DMS79 treated with DMSO at 0.1 percent for 48 hours (cell line): Measurements from ENCODE around the gene LDLRAD4.
"Not testable (repeated sequence)": the region's sequence is repeated elsewhere in the genome, so short reads cannot be mapped to it uniquely, and the experiment has no call there.

Source experiments
- DNase-seq: peaks from one replicate; lab custom pipeline; 2025; lab: John Stamatoyannopoulos, UW

Gene LDLRAD4

DNA sequence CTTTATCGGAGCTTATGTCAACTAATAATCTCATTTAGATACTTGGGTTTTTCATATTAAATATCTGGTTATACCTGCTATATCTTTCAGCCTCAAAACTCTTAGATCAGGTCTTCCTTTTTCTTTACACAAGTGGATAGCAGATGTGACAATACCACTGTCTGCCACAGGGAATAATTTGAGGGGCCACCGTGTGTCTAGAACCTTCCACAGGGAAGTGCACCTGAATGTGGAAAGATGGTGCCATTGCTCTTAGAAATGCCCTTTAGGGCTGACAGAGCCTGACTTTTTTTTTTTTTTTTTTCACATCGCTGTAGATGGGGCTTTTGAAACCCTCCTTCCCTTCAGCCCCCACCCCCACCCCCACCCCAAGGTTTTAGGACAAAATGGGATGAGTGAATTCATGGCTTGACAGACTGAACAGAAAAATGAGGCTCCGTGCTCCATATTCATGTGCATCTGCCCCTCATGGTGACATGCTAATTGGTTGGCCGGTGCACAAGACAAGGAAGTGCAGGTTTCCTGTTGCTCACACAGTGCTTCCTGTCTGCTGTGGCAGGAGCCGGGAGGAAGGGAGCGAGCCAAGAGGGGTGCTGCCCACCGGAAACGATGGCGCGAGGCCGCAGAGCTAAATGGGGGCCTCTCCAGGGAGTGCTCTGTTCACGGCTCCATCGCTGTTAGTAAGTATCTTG is 246.0 kb downstream of the LDLRAD4 start:
- no peak for DNase-seq

DNA sequence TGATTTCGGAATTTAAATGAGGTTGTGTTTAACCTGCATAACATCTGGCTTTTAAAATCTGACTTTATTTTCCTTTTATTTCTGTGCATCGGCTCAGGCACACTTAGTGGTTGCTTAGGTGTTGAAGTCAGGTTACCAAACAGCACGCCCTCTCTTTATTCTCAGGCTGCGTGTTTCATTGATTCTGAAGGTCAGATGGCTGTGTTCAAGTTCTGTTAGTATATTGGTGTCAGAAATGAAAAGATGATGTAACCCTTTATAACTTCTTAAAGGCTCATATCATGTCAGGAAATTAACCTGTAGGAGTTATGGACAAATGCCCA is 246.5 kb downstream of the LDLRAD4 start:
- DNase-seq: no peak

DNA sequence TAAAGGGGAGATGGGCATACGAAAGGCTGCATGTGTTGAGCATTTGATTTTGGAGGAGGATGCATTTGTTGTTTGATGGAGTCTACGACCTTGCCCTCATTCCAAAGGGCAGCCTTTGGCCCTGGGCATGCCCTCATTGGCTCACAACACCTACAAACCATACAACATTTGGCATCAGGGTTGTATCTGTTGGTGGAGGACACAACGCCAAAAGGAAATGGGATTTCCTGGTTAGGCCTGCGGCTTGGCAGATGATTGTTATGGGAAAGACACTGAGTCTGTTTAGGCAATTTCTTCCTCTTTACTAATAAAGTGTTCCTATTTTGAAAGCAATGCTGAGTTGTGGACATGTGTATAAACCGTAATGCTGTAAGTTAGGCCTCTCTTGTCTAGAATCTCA is 246.9 kb downstream of the LDLRAD4 start:
- DNase-seq: no peak

DNA sequence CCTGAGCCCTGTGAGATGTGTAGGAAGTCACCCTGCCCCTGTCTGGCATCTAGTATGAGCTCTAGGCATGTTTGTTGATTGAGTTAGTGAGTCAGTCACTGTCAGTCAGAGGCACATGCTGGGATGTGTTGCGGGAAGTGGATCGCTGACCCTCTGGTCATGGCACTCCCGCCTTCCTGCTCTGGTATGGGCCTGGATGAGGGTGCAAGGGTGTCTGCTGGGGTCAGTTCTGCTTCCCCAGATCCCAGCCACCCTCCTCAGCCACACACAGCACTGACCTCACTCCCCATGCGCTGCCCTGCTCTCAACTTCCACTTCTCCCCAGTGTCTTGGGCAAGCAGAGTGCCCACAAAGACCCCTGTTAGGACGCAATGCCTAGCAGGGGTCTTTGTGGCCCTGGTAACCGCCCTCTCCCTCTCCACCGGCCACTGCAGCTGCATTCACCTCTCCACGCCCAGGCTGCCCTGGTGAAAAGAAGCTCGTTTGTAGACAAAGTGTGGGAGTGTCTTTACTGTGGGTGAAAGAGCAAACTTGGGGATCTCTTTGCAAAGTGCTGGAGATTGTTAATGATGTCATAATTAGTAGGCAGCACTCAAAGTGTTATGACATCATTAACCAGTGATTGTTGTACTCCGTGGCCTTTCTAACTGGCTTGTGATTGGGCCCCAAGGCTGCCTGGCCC is 252.1 kb downstream of the LDLRAD4 start:
- DNase-seq: no peak

- peak; percentile 47 for DNase-seq
These were observed 252.8 kb downstream of the LDLRAD4 start for GRCh38 chr18:13471198-13471845.

DNA sequence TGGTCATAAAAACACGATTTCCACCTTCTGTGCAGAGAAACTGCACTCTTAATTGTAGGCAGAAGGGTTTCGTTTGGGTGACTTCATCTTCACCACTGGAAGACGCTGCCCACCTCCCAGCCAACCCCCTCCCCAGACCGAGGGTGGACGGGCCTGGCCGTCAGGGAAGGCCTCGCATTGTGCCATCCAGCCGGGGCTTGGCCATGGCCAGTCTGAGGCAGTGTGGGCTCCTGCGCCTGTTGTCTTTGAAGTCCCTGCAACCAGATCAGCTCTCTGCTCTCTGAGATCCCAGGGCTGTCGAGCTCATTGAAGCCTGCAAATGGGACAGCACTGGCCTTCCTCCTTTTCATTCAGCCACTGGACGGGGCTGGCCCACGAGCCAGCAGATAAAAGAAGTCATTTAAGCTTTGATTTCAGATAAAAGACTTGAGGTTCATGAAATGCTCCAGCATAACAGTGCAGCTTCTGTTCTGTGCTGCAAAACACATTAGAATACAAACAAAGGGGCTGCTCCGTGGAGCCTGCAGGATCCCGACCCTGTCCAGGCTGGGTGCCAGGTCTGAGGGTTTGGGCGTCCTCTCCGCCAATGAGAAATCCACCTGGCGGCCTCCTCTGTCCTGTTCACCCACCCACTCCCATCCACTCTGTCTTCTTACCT is 253.5 kb downstream of the LDLRAD4 start:
- DNase-seq: peak; percentile 78

DNA sequence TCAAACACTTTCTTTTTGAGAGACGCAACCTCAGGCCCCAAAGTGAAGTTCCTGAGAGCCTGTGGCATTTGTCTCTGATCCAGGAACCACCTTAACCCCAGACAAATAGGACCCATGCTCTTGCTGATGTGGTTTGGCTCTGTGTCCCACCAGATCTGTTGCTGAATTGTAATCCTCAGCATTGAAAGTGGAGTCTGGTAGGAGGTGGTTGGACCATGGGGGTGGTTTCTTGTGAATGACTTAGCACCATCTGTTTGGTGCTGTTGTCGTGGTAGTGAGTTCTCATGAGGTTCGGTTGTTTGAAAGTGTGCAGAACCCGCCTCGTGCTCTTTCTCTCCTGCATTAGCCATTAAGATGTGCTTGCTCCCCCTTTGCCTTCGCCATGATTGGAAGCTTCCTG is 255.2 kb downstream of the LDLRAD4 start:
- DNase-seq: no peak

DNA sequence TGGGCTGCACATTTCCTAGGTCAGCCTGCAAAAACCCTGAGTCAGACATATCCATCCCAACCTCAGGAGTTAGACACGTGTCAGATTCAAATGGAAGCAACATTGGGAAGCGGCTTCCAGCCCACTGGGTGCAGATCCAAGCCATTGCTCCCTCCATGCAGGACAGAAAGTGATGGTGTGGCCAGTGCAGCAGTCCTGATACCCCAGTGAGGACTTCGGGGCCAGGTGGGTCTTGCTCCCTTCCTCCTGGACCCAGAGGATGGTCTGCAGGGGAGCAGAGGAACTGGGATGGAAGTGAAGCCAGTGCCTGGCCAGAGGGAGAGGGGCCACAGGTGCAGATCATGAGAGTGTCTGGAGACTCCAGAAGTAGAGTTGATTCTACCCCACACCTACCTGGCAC is 255.8 kb downstream of the LDLRAD4 start:
- no peak for DNase-seq

GRCh38 chr18:13474907-13475545 is 256.5 kb downstream of the LDLRAD4 start:
- DNase-seq: no peak

DNA sequence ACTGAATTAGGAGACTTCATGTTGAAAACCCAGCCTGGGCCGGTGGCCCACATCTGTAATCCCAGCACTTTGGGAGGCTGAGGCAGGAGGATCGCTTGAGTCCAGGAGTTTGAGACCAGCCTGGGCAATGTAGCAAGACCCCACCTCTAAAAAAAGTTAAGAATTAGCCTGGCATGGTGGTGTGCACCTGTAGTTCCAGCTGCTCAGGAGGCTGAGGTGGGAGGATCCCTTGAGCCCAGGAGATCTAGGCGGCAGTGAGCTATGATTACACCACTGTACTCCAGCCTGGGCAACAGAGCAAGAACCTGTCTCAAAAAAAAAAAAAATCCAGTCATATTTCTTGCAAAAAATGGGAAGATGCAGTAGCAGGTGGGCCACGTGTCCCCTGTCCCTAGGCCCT is 257.8 kb downstream of the LDLRAD4 start:
- DNase-seq: not testable (repeated sequence)

DNA sequence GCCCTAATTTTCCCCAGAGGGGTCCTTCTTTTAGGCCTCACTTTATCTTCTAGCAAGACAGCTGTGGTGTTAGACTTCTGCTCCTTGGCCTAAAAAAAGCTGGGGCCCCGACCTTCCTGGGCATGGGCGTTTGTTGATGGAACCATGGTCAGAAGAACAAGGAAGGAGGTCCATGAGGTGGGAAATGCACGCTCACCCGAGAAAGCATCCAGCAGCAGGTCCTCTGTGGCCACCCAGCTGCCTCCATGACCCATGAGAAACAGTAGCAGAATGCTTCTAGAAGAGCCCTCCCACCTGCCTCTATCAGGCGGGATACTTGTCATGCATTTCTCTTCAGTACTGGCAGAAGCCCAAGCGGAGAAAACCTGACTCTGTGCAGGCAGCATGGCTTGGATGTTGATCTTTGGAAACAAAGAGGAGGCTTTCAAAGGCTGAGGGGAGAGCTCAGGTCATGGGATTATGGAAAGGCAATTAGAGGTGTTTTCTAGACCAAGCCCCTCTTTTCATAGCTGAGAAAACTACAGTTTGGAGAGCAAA is 258.7 kb downstream of the LDLRAD4 start:
- peak; percentile 95 for DNase-seq

DNA sequence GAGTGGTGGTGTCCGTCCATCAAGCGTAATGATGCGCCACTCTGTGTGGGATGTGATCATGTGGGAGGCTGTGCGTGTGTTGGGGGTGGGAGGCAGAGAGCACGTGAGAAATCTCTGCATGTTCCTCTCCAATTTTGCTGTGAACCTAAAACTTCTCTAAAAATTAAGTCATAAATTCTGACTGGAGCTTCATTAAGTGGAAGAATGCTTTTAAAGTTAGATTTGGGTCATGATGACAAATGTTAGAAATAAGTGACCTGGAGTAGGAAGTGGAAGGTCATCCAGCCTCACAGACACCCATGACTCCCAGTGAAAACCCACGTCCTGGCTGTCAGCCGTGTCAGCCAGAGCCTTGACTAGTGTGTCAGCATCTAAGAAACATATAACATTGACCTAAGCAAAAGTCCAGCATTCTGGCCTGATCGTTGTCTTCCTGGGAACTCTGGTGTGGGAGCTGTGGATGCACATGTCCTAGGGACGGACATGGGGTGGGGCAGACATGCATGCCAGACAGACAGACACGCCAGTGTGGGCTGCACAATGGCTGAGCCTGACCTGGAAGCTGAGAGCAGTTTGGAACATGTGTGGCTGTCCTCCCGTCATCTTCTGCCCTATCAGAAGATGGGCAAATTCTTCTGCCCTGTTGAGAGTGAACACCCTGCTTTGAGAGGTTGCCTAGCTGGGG is 262.2 kb downstream of the LDLRAD4 start:
- no peak for DNase-seq

- DNase-seq: no peak
These were observed 262.8 kb downstream of the LDLRAD4 start for GRCh38 chr18:13481331-13481730.

DNA sequence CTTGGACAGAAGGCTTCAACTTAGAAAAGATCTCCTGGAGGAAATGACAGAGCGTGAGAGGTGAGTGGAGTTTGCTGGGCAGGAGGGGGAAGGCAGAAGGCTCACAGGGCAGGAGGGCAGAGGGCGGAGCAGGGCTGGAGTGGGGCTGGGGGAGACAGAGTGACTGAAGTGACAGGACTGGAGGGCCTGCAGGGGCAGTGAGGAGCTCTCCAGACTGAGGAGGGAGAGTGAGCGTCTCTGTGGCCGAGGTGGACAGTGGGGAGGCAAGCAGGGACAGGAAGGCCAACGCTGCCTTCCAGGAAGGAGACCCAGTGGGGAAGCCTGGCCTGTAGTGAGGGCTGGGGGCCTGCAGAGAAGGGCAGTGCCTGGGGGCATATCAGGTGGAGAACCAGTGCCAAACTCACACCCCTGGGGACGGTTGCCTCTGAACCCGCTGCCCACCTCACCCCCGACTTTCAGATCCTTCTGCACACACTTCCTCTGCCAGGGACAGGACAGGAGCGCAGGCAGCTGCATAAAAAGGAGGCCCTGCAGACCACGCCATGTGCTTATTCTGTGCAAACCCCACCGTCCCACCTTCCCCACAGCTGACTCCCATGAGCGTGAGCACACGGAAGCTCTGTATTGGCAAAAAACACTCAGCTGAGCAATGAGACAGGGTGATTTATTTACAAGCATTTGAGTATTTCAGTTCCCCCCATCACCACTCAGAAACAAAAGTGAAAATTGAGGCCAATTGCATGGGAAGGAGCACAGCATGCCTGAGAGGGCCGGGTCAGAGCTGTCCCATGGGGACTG is 263.5 kb downstream of the LDLRAD4 start:
- no peak for DNase-seq

GRCh38 chr18:13482618-13482945 is 264.0 kb downstream of the LDLRAD4 start:
- DNase-seq: no peak

DNA sequence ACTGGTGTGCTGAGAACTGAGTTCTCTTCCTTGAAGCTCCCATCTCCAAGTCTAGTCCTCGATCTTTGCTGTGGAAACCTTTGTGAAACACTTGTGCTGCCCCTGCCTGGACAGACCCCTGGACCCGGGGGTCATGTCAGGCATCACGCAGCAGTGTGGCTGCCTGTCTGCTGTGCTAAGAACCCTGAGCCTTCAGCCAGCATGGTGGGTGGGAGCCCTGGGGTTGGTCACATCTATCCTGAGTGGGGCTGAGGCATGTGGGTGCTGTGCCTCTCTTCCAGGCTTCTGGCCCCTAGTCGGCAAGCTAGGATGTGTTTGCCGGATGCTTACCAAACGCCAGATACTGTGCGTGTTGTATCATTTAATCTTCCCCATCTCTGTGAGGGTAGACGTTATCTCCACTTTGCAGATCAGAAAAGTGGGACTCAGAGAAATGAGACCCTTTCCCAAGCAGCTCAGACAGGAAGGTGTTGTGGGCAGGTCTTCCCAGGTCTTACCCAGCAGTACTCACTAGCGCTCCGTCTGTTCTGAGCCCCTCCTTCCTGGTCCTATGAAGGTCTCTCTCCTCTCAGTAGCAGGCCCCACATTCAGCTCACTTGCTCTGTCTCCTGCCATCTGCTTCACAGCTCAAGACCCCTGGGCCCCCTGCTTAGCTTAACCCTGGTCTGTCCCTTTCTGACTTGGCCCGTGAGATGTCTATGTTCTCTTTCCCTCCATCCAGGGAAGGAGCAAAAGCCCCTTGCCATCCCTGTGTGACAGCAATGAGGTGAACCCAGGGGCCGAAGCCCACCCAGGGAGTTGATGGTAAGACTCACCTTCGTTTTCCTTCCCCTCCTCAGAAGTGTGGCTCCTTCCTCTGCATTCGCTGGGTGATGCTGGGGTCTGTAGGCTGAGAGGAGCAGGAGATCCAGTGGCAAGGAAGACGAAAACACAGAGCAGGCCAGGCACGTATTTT is 265.0 kb downstream of the LDLRAD4 start:
- no peak for DNase-seq

DNA sequence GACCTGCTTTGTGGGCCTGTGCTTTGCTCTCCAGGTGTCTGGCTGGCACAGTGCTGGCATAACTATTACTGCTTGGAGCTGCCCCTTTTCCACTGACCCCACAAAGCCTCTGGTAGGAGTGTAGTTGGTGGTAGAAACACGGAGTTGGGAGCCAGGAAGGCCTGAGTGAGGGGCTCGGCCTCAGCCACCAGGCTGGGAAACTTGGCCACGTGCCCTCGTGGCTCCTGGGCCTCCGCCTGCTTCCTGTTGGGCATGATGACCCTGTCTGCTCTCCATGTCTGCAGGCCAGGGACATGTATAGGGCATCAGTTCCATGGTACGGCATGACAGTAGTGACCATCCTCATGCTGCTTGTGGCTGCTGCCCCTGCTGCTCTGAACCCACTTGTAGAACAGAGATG is 266.6 kb downstream of the LDLRAD4 start:
- no peak for DNase-seq

GRCh38 chr18:13485604-13486003 is 267.0 kb downstream of the LDLRAD4 start:
- DNase-seq: no peak

DNA sequence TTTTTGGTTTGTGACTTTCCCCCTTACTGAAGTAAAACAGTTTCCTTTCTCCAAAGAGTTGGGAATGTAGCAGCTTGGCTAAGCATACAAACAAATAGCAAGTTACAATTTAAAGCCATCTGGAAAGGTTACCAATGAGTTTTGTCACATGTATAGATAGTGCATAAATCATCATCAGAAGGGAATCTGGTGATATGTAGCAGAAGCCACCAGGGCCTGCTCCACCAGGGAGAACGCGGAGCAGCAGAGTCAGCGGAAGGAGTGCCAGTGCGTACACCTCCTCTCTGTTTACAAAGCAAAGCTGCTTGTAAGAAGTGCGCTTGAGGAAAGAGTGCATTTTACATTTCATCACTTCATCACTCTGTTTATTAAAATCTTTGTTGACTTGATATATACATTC is 267.7 kb downstream of the LDLRAD4 start:
- no peak for DNase-seq

- no peak for DNase-seq
These were observed 268.1 kb downstream of the LDLRAD4 start for GRCh38 chr18:13486686-13487085.
